ENCODE measurements around the gene PROCR. TPM values are rescaled to one million over a fixed set of nuclear protein-coding genes. Genes with fewer than 3 reads are reported as not detected.

The PROCR gene
- polyA plus RNA-seq, 1 donor from 2014 or later = 0.30 TPM

Small RNA genes lying within 50 kb of the gene (small RNA-seq; reads per million reads assigned to genes)
- gene MT1P3 (0 reads per million in 3 experiments), gene RNA5SP483 (0 reads per million in 3 experiments)

Other genes starting within 250 kb of the PROCR start
- gene GSS, start 216.3 kb upstream of the PROCR start, polyA plus RNA-seq = 152 and 173 TPM in 2 replicates
- gene MYH7B, start 216.2 kb upstream of the PROCR start, polyA plus RNA-seq = 0.18 TPM in 1 of 2 replicates, not detected in the other
- gene TRPC4AP, start 79.3 kb upstream of the PROCR start, polyA plus RNA-seq = 85.9 and 93.0 TPM in 2 replicates
- gene EDEM2, start 24.7 kb upstream of the PROCR start, polyA plus RNA-seq = 13.3 and 17.4 TPM in 2 replicates
- gene MMP24, start 54.6 kb downstream of the PROCR start, polyA plus RNA-seq = 57.4 and 68.9 TPM in 2 replicates
- gene MMP24OS, start 106.0 kb downstream of the PROCR start, polyA plus RNA-seq = 7.7 and 8.3 TPM in 2 replicates
- gene EIF6, start 112.7 kb downstream of the PROCR start, polyA plus RNA-seq = 143 and 154 TPM in 2 replicates
- not detected in 2 replicates for gene FAM83C, start 120.4 kb downstream of the PROCR start, polyA plus RNA-seq
- 33.2 and 33.7 TPM in 2 replicates for gene UQCC1, start 239.9 kb downstream of the PROCR start, polyA plus RNA-seq

All from neural cell (in vitro differentiated cells).